ENCODE data around the gene KAZN. TPM values are rescaled to one million over a fixed set of nuclear protein-coding genes. Genes with fewer than 3 reads are reported as not detected.

KAZN gene
- polyA plus RNA-seq, 1 of the 3 experiments (the other 2 are of a cell fraction), result 6.8 TPM

GRCh38 chr1:14725695-14726094 lies 127.2 kb downstream of the KAZN start:
- Histone ChIP-seq H3K4me2 (no peak overlapping the region), H3K4me3 (ENCODE audit: low read depth in 2 of 2, low read length in 1 of 2) (no peak overlapping the region), H2AFZ (ENCODE audit: low read depth) (no peak overlapping the region), H3K4me1 (ENCODE audit: control insufficient read depth in 1 of 2, insufficient read depth in 2 of 2, low read depth in 1 of 2, low read length in 1 of 2) (no peaks in the 10 kb centered on the region; a peak in 1 of 4 replicates), H3K27me3 (ENCODE audit: insufficient read depth) (no peaks in the 10 kb centered on the region), H3F3A (replicated peaks; ENCODE audit: insufficient read depth) (no peaks in the 10 kb centered on the region), H3K9ac (no peak overlapping the region), H3K9me2 (no peaks in the 10 kb centered on the region), H4K20me1 (ENCODE audit: insufficient read depth) (no peaks in the 10 kb centered on the region), H3K36me3 (replicated peaks in 1 of 2; ENCODE audit: control insufficient read depth in 1 of 2, insufficient read depth in 2 of 2, low read length in 1 of 2) (no peaks in the 10 kb centered on the region), H3K27ac (ENCODE audit: low read depth in 2 of 2, low read length in 1 of 2) (no peak overlapping the region), H3K9me3 (no peaks in the 10 kb centered on the region), H3K79me2 (ENCODE audit: insufficient read depth) (no peaks in the 10 kb centered on the region)
- ChIA-PET POLR2A (no interaction called here), CTCF (no interaction called here)
- no CpG with 5 or more reads among the region's 2 CpGs for WGBS (ENCODE audit: low lambda C conversion rate)
- TF ChIP-seq POLR2AphosphoS5 (IDR thresholded peaks at IDR 0.05; ENCODE audit: low read depth, low read length) (no peak), RAD21 (IDR thresholded peaks at IDR 0.05; ENCODE audit: low read length) (no peak), NRF1 (IDR thresholded peaks at IDR 0.05; ENCODE audit: low read depth, low read length) (no peak), MEF2A (IDR thresholded peaks at IDR 0.05; ENCODE audit: borderline replicate concordance, low read depth) (no peak), GABPA (IDR thresholded peaks at IDR 0.05; ENCODE audit: low read depth) (no peak), CTCF (IDR thresholded peaks at IDR 0.05) (no peak), REST (IDR thresholded peaks at IDR 0.05; ENCODE audit: low read depth, low read length) (no peak), TEAD4 (IDR thresholded peaks at IDR 0.05; ENCODE audit: borderline replicate concordance, insufficient read depth) (no peak)
- TF ChIP-seq, protein P1, sequence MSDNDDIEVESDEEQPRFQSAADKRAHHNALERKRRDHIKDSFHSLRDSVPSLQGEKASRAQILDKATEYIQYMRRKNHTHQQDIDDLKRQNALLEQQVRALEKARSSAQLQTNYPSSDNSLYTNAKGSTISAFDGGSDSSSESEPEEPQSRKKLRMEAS (IDR thresholded peaks at IDR 0.05; ENCODE audit: low read depth), result no peak
- TF ChIP-seq, protein P2, sequence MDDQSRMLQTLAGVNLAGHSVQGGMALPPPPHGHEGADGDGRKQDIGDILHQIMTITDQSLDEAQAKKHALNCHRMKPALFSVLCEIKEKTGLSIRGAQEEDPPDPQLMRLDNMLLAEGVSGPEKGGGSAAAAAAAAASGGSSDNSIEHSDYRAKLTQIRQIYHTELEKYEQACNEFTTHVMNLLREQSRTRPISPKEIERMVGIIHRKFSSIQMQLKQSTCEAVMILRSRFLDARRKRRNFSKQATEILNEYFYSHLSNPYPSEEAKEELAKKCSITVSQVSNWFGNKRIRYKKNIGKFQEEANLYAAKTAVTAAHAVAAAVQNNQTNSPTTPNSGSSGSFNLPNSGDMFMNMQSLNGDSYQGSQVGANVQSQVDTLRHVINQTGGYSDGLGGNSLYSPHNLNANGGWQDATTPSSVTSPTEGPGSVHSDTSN (IDR thresholded peaks at IDR 0.05), result no peak
- no peak for DNase-seq

DNA sequence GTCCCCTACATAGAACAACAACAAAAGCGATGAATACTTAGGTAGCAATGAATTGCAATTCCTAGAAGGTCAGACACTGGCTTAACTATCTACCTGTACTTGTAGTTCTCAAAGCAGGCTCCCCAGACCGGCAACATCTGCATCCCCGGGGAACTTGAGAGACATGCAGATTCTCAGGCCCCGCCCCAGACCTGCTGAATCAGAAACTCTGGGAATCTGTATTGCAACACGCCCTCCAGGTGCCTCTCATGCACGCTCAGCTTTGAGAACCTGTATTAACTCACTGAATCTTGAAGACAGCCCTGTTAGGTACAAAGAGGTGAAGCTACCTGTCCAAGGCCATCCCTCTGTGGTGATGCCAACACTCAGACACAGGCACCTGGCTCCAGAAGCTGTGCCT lies 128.1 kb downstream of the KAZN start:
- H3K4me1 ChIP-seq (ENCODE audit: control insufficient read depth in 1 of 2, insufficient read depth in 2 of 2, low read depth in 1 of 2, low read length in 1 of 2), result no peaks in the 10 kb centered on the region; a peak in 1 of 4 replicates
- no peak overlapping the region for H3K4me2 ChIP-seq
- no peaks in the 10 kb centered on the region for H3K36me3 ChIP-seq (replicated peaks in 1 of 2; ENCODE audit: control insufficient read depth in 1 of 2, insufficient read depth in 2 of 2, low read length in 1 of 2)
- H3K9me2 ChIP-seq, result no peaks in the 10 kb centered on the region
- no peak for DNase-seq
- no peaks in the 10 kb centered on the region for H3F3A ChIP-seq (replicated peaks; ENCODE audit: insufficient read depth)
- H3K4me3 ChIP-seq (ENCODE audit: low read depth in 2 of 2, low read length in 1 of 2), result no peak overlapping the region
- WGBS (ENCODE audit: low lambda C conversion rate), result 27% methylated on average over 6 of the region's 6 CpGs
- no peaks in the 10 kb centered on the region for H3K27me3 ChIP-seq (ENCODE audit: insufficient read depth)
- no peak for TF ChIP-seq RXRA (IDR thresholded peaks at IDR 0.05; ENCODE audit: borderline replicate concordance, low read depth)
- TF ChIP-seq, protein P1 (IDR thresholded peaks at IDR 0.05; ENCODE audit: low read depth), result no peak
- H2AFZ ChIP-seq (ENCODE audit: low read depth), result no peak overlapping the region
- H4K20me1 ChIP-seq (ENCODE audit: insufficient read depth), result no peaks in the 10 kb centered on the region
- CTCF ChIA-PET, result no interaction called here
- POLR2A ChIA-PET, result no interaction called here
- no peaks in the 10 kb centered on the region for H3K9me3 ChIP-seq
- no peak overlapping the region for H3K27ac ChIP-seq (ENCODE audit: low read depth in 2 of 2, low read length in 1 of 2)
- H3K9ac ChIP-seq, result no peak overlapping the region
- H3K79me2 ChIP-seq (ENCODE audit: insufficient read depth), result no peaks in the 10 kb centered on the region
